ENCODE measurements around the gene DOK1. TPM values are rescaled to one million over a fixed set of nuclear protein-coding genes. Genes with fewer than 3 reads are reported as not detected.

The DOK1 gene
- polyA plus RNA-seq, 1 donor (not counting 4 experiments of a cell fraction or from before 2014, with no cell fraction given): 0.97 TPM

GRCh38 chr2:74528600-74529356 is 25.7 kb upstream of the DOK1 start:
- H3K9me3 ChIP-seq (ENCODE audit: control insufficient read depth, low read depth, low read length): no peaks in the 10 kb centered on the region
- peaks cover 36% of the 10 kb centered on the region for H3K79me2 ChIP-seq (ENCODE audit: control insufficient read depth, insufficient read depth, low read length)
- peaks cover 36% of the 10 kb centered on the region for H3K4me1 ChIP-seq (ENCODE audit: control insufficient read depth, extremely low read depth, insufficient read depth, low read length)
- H2AFZ ChIP-seq (ENCODE audit: control insufficient read depth, low read length): peak overlapping the region; percentile 95
- no peak for TF ChIP-seq EZH2 (IDR thresholded peaks at IDR 0.05; ENCODE audit: low read length)
- peak in 1 of 3 experiments; percentile 12 for TF ChIP-seq CTCF (optimal IDR thresholded peaks at IDR 0.05 in 1 of 3, IDR thresholded peaks at IDR 0.05 in 1 of 3, conservative IDR thresholded peaks at IDR 0.05 in 1 of 3; ENCODE audit: extremely low read depth in 1 of 3, insufficient read depth in 2 of 3, low read length in 3 of 3)
- no peak for DNase-seq (ENCODE audit: low read depth, low spot score)
- peak overlapping the region; percentile 75 for H3K4me2 ChIP-seq (ENCODE audit: control insufficient read depth, extremely low read depth, insufficient read depth, low read depth, low read length)
- peak overlapping the region; percentile 73 to 93 (median 83) for H3K4me3 ChIP-seq (ENCODE audit: control insufficient read depth in 2 of 3, extremely low read depth in 1 of 3, insufficient read depth in 2 of 3, low read depth in 1 of 3, low read length in 3 of 3)
- peak overlapping the region; percentile 92 for H3K27ac ChIP-seq (ENCODE audit: control insufficient read depth, insufficient read depth, low read length)
- dilution Hi-C loops (cut with MboI; ENCODE audit: extremely low pct_ligation_motif_present, low sequenced_read_pairs): no loop called here
- no peaks in the 10 kb centered on the region for H3K27me3 ChIP-seq (ENCODE audit: control insufficient read depth, extremely low read depth, insufficient read depth, low read length)
- peak overlapping the region; percentile 98 for H3K9ac ChIP-seq (ENCODE audit: control insufficient read depth, extremely low read depth, insufficient read depth, low read length)
- no peaks in the 10 kb centered on the region for H4K20me1 ChIP-seq (ENCODE audit: control insufficient read depth, extremely low read depth, insufficient read depth, low read length)
- peaks cover 25 to 35% of the 10 kb centered on the region in 2 experiments for H3K36me3 ChIP-seq (ENCODE audit: control insufficient read depth in 2 of 2, extremely low read depth in 1 of 2, insufficient read depth in 2 of 2, low read length in 2 of 2)
- FAIRE-seq: no peak
- no peaks in the 10 kb centered on the region for H3K9me1 ChIP-seq (ENCODE audit: control insufficient read depth, extremely low read depth, insufficient read depth, low read length)

DNA sequence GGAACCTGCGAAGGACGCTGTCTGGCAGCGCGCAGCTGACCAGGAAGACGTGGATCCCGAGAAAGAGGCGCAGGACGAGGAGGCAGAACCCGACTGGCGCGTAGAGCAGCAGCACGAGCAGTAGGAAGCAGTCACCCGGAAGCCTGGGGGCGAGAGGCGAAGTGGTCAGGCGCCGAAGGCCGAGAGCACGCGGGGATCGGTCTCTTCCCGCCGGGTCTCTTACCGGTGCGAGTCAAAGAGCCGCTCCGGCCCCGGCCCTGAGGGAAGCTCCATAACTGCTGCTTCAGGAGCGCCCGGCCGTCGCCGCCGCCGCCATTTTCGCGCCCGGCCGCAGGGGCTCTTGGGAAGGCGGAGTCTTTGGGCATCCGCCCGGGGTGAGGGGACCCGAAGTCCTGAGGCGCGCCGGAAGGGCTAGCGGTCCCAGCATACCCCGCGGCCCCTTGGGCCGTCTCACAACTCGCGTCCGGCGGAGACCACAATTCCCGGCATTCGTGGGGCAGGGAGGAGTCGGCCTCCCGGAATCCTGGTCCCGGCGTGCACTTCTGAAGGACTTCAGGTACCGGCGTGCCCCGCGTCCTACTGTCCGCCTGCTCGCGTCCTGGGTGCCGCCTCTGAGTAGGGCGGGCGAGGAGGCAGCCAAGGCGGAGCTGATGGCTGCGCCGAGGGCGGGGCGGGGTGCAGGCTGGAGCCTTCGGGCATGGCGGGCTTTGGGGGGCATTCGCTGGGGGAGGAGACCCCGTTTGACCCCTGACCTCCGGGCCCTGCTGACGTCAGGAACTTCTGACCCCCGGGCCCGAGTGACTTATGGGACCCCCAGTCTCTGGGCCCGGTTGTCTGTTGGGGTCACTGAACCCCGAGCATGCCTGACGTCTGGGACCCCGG is 24.9 kb upstream of the DOK1 start, which contains the start of the genes AUP1 and HTRA2:
TSS of gene AUP1 (minus strand) at position 350 of the 882 bp plus-strand sequence. CDS start at position 273, 77 bp downstream.
TSS of gene HTRA2 (plus strand) at position 577 of the 882 bp plus-strand sequence. CDS start at position 651, 74 bp downstream.
- Histone ChIP-seq H3K4me1 (ENCODE audit: control insufficient read depth, extremely low read depth, insufficient read depth, low read length) (peaks cover 36% of the 10 kb centered on the region), H3K9me1 (ENCODE audit: control insufficient read depth, extremely low read depth, insufficient read depth, low read length) (no peaks in the 10 kb centered on the region), H2AFZ (ENCODE audit: control insufficient read depth, low read length) (peak within 1 kb of the TSS; percentile 95), H3K4me2 (ENCODE audit: control insufficient read depth, extremely low read depth, insufficient read depth, low read depth, low read length) (peak within 1 kb of the TSS; percentile 80), H3K36me3 (ENCODE audit: control insufficient read depth in 2 of 2, extremely low read depth in 1 of 2, insufficient read depth in 2 of 2, low read length in 2 of 2) (peaks cover 25 to 35% of the 10 kb centered on the region in 2 experiments), H3K79me2 (ENCODE audit: control insufficient read depth, insufficient read depth, low read length) (peaks cover 36% of the 10 kb centered on the region), H3K4me3 (ENCODE audit: control insufficient read depth in 2 of 3, extremely low read depth in 1 of 3, insufficient read depth in 2 of 3, low read depth in 1 of 3, low read length in 3 of 3) (peak within 1 kb of the TSS; percentile 73 to 93 (median 86)), H3K9ac (ENCODE audit: control insufficient read depth, extremely low read depth, insufficient read depth, low read length) (peak within 1 kb of the TSS; percentile 98), H3K27ac (ENCODE audit: control insufficient read depth, insufficient read depth, low read length) (peak within 1 kb of the TSS; percentile 92), H3K27me3 (ENCODE audit: control insufficient read depth, extremely low read depth, insufficient read depth, low read length) (no peaks in the 10 kb centered on the region), H3K9me3 (ENCODE audit: control insufficient read depth, low read depth, low read length) (no peaks in the 10 kb centered on the region), H4K20me1 (ENCODE audit: control insufficient read depth, extremely low read depth, insufficient read depth, low read length) (no peaks in the 10 kb centered on the region)
- TF ChIP-seq CTCF (optimal IDR thresholded peaks at IDR 0.05 in 1 of 3, IDR thresholded peaks at IDR 0.05 in 1 of 3, conservative IDR thresholded peaks at IDR 0.05 in 1 of 3; ENCODE audit: extremely low read depth in 1 of 3, insufficient read depth in 2 of 3, low read length in 3 of 3) (no peak), EZH2 (IDR thresholded peaks at IDR 0.05; ENCODE audit: low read length) (no peak)
- FAIRE-seq (no peak), DNase-seq (ENCODE audit: low read depth, low spot score) (peak; percentile 86)
- dilution Hi-C loops (cut with MboI; ENCODE audit: extremely low pct_ligation_motif_present, low sequenced_read_pairs): no loop called here
